ENCODE measurements around the gene KLK10. TPM values are rescaled to one million over a fixed set of nuclear protein-coding genes. Genes with fewer than 3 reads are reported as not detected.

The KLK10 gene
- total and polyA plus RNA-seq, 10 of the 15 experiments (the other 5 are each of a cell fraction or from before 2014, with no cell fraction given): not detected

DNA sequence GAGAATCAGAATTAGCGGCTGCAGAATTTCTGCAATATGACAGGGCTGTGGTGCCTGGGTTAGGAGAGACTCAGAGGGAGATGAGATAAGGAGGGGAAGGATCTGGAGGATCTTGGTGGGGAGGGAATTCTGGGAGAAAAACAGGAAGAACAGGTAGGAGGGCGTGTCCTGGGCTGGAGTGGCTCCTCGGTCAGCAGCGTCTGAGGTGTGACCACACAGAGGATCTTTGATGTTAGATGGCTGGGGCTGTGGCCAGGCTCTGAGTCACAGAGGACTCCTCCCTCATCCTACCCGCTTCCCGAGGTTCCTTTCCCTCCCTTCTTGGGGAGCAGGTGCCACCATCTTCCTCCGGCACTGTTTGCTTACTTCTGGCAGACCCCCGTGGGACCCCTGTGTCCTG is 43.7 kb downstream of the KLK10 start:
- Histone ChIP-seq H2AFZ (ENCODE audit: control insufficient read depth, low read depth, low read length) (no peak overlapping the region), H3K27me3 (replicated peaks in 1 of 2; ENCODE audit: control insufficient read depth in 2 of 2, insufficient read depth in 2 of 2, low read length in 1 of 2) (no peaks in the 10 kb centered on the region; a peak in 1 of 4 replicates), H4K20me1 (ENCODE audit: control insufficient read depth, insufficient read depth) (no peaks in the 10 kb centered on the region), H3K4me2 (ENCODE audit: control insufficient read depth, insufficient read depth) (no peak overlapping the region), H3K9ac (ENCODE audit: control insufficient read depth, insufficient read depth, low read length) (no peak overlapping the region), H3K79me2 (ENCODE audit: control insufficient read depth, insufficient read depth, low read length) (no peaks in the 10 kb centered on the region), H3K4me3 (no peak overlapping the region), H3K27ac (ENCODE audit: control insufficient read depth, insufficient read depth) (no peak overlapping the region), H3K9me3 (replicated peaks; ENCODE audit: control insufficient read depth, insufficient read depth, low read length) (no peaks in the 10 kb centered on the region), H3K36me3 (ENCODE audit: control insufficient read depth in 2 of 2, insufficient read depth in 2 of 2, low read length in 1 of 2) (no peaks in the 10 kb centered on the region), H3K4me1 (ENCODE audit: control insufficient read depth, insufficient read depth, low read length) (no peaks in the 10 kb centered on the region)
- 9% methylated on average over 8 of the region's 8 CpGs for WGBS (ENCODE audit: insufficient coverage, insufficient replicate concordance, low lambda C conversion rate, missing lambda C conversion rate)
- ATAC-seq (no peak), DNase-seq (ENCODE audit: low read depth, low spot score) (no peak), FAIRE-seq (no peak)
- BruUV-seq (replicated peaks): no TSS peak
- in situ Hi-C loops (cut with MboI) (no loop called here), intact Hi-C loops (cut with micrococcal nuclease; ENCODE audit: unreplicated experiment) (no loop called here)
- CTCF ChIA-PET: no interaction called here
- RAD21 ChIA-PET (ENCODE audit: unreplicated experiment): no interaction called here
- POLR2A ChIA-PET: no interaction called here
- SMC1A ChIA-PET (ENCODE audit: uncharacterized antibody, unreplicated experiment): no interaction called here
- TF ChIP-seq FOXK2 (IDR thresholded peaks at IDR 0.05): no peak
- TF ChIP-seq, protein P1, sequence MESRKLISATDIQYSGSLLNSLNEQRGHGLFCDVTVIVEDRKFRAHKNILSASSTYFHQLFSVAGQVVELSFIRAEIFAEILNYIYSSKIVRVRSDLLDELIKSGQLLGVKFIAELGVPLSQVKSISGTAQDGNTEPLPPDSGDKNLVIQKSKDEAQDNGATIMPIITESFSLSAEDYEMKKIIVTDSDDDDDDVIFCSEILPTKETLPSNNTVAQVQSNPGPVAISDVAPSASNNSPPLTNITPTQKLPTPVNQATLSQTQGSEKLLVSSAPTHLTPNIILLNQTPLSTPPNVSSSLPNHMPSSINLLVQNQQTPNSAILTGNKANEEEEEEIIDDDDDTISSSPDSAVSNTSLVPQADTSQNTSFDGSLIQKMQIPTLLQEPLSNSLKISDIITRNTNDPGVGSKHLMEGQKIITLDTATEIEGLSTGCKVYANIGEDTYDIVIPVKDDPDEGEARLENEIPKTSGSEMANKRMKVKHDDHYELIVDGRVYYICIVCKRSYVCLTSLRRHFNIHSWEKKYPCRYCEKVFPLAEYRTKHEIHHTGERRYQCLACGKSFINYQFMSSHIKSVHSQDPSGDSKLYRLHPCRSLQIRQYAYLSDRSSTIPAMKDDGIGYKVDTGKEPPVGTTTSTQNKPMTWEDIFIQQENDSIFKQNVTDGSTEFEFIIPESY (IDR thresholded peaks at IDR 0.05): no peak

DNA sequence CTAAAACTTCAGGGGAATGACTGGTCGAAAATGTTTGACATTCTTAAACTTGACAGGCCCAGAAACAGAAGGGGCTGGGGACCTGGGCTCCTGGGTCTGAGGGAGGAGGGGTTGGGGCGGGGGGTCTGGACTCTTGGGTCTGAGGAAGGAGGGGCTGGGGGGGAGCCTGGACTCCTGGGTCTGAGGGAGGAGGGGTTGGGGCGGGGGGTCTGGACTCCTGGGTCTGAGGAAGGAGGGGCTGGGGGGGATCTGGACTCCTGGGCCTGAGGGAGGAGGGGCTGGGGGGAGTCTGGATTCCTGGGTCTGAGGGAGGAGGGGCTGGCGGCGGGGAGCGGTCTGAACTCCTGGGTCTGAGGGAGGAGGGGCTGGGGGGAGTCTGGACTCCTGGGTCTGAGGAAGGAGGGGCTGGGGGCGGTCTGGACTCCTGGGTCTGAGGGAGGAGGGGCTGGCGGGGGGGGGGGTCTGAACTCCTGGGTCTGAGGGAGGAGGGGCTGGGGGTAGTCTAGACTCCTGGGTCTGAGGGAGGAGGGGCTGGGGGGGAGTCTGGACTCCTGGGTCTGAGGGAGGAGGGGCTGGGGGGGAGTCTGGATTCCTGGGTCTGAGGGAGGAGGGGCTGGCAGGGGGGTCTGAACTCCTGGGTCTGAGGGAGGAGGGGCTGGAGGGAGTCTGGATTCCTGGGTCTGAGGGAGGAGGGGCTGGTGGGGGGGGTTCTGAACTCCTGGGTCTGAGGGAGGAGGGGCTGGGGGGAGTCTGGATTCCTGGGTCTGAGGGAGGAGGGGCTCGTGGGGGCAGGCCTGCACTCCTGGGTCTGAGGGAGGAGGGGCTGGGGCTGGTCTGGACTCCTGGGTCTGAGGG is 44.6 kb downstream of the KLK10 start:
- CTCF ChIA-PET: interaction anchor here (1.8 kb wide), 1 partner anchor 11 kb away, joined by 4 read pairs; no protein-coding TSS in a partner anchor
- WGBS (ENCODE audit: insufficient coverage, insufficient replicate concordance, low lambda C conversion rate, missing lambda C conversion rate): 0% methylated on average over 1 of the region's 9 CpGs
- Histone ChIP-seq H2AFZ (ENCODE audit: control insufficient read depth, low read depth, low read length) (no peak overlapping the region), H3K27me3 (replicated peaks in 1 of 2; ENCODE audit: control insufficient read depth in 2 of 2, insufficient read depth in 2 of 2, low read length in 1 of 2) (peaks cover 0 to 2% of the 10 kb centered on the region in 2 experiments; a peak in 2 of 4 replicates), H3K27ac (ENCODE audit: control insufficient read depth, insufficient read depth) (no peak overlapping the region), H3K4me1 (ENCODE audit: control insufficient read depth, insufficient read depth, low read length) (no peaks in the 10 kb centered on the region), H3K36me3 (ENCODE audit: control insufficient read depth in 2 of 2, insufficient read depth in 2 of 2, low read length in 1 of 2) (no peaks in the 10 kb centered on the region), H3K9me3 (replicated peaks; ENCODE audit: control insufficient read depth, insufficient read depth, low read length) (no peaks in the 10 kb centered on the region), H4K20me1 (ENCODE audit: control insufficient read depth, insufficient read depth) (no peaks in the 10 kb centered on the region), H3K4me3 (no peak overlapping the region), H3K4me2 (ENCODE audit: control insufficient read depth, insufficient read depth) (no peak overlapping the region), H3K9ac (ENCODE audit: control insufficient read depth, insufficient read depth, low read length) (no peak overlapping the region), H3K79me2 (ENCODE audit: control insufficient read depth, insufficient read depth, low read length) (no peaks in the 10 kb centered on the region)
- FAIRE-seq (no peak), ATAC-seq (no peak), DNase-seq (ENCODE audit: low read depth, low spot score) (no peak)
- SMC1A ChIA-PET (ENCODE audit: uncharacterized antibody, unreplicated experiment): no interaction called here
- in situ Hi-C loops (cut with MboI): no loop called here
- no TSS peak for BruUV-seq (replicated peaks)
- intact Hi-C loops (cut with micrococcal nuclease; ENCODE audit: unreplicated experiment): no loop called here
- POLR2A ChIA-PET: no interaction called here
- RAD21 ChIA-PET (ENCODE audit: unreplicated experiment): no interaction called here
- TF ChIP-seq, protein P2, sequence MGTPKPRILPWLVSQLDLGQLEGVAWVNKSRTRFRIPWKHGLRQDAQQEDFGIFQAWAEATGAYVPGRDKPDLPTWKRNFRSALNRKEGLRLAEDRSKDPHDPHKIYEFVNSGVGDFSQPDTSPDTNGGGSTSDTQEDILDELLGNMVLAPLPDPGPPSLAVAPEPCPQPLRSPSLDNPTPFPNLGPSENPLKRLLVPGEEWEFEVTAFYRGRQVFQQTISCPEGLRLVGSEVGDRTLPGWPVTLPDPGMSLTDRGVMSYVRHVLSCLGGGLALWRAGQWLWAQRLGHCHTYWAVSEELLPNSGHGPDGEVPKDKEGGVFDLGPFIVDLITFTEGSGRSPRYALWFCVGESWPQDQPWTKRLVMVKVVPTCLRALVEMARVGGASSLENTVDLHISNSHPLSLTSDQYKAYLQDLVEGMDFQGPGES (IDR thresholded peaks at IDR 0.05): no peak
- TF ChIP-seq RB1 (IDR thresholded peaks at IDR 0.05; ENCODE audit: borderline replicate concordance) (no peak), ZNF217 (IDR thresholded peaks at IDR 0.05) (no peak), RAD21 (IDR thresholded peaks at IDR 0.05; ENCODE audit: insufficient read depth, low read depth, low read length) (no peak)
- TF ChIP-seq, protein P3, sequence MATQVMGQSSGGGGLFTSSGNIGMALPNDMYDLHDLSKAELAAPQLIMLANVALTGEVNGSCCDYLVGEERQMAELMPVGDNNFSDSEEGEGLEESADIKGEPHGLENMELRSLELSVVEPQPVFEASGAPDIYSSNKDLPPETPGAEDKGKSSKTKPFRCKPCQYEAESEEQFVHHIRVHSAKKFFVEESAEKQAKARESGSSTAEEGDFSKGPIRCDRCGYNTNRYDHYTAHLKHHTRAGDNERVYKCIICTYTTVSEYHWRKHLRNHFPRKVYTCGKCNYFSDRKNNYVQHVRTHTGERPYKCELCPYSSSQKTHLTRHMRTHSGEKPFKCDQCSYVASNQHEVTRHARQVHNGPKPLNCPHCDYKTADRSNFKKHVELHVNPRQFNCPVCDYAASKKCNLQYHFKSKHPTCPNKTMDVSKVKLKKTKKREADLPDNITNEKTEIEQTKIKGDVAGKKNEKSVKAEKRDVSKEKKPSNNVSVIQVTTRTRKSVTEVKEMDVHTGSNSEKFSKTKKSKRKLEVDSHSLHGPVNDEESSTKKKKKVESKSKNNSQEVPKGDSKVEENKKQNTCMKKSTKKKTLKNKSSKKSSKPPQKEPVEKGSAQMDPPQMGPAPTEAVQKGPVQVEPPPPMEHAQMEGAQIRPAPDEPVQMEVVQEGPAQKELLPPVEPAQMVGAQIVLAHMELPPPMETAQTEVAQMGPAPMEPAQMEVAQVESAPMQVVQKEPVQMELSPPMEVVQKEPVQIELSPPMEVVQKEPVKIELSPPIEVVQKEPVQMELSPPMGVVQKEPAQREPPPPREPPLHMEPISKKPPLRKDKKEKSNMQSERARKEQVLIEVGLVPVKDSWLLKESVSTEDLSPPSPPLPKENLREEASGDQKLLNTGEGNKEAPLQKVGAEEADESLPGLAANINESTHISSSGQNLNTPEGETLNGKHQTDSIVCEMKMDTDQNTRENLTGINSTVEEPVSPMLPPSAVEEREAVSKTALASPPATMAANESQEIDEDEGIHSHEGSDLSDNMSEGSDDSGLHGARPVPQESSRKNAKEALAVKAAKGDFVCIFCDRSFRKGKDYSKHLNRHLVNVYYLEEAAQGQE (IDR thresholded peaks at IDR 0.05; ENCODE audit: low read depth, low read length): no peak
- TF ChIP-seq, protein P4, sequence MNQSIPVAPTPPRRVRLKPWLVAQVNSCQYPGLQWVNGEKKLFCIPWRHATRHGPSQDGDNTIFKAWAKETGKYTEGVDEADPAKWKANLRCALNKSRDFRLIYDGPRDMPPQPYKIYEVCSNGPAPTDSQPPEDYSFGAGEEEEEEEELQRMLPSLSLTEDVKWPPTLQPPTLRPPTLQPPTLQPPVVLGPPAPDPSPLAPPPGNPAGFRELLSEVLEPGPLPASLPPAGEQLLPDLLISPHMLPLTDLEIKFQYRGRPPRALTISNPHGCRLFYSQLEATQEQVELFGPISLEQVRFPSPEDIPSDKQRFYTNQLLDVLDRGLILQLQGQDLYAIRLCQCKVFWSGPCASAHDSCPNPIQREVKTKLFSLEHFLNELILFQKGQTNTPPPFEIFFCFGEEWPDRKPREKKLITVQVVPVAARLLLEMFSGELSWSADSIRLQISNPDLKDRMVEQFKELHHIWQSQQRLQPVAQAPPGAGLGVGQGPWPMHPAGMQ (IDR thresholded peaks at IDR 0.05; ENCODE audit: borderline replicate concordance): no peak

Data from GM12878 (cell line).